ENCODE measurements around the gene RTKN2. TPM values are rescaled to one million over a fixed set of nuclear protein-coding genes. Genes with fewer than 3 reads are reported as not detected.

Gene RTKN2
- total RNA-seq, 1 donor from 2014 or later: 6.7 TPM

GRCh38 chr10:62264702-62265436 lies 3.8 kb downstream of the RTKN2 start:
- DNase-seq (ENCODE audit: low read depth): peak; percentile 82
- H3K36me3 ChIP-seq (ENCODE audit: control insufficient read depth, insufficient read depth, low read length): no peaks in the 10 kb centered on the region
- peak; percentile 58 for TF ChIP-seq CTCF (IDR thresholded peaks at IDR 0.05; ENCODE audit: insufficient read depth, low read length, poor library complexity, severe bottlenecking)
- no peaks in the 10 kb centered on the region for H3K27me3 ChIP-seq (ENCODE audit: control insufficient read depth, insufficient read depth, low read length)
- no peak overlapping the region for H3K4me3 ChIP-seq (ENCODE audit: low read depth, low read length)

- no peak for DNase-seq (ENCODE audit: low read depth)
- H3K27me3 ChIP-seq (ENCODE audit: control insufficient read depth, insufficient read depth, low read length): no peaks in the 10 kb centered on the region
- H3K4me3 ChIP-seq (ENCODE audit: low read depth, low read length): no peak overlapping the region
- no peaks in the 10 kb centered on the region for H3K36me3 ChIP-seq (ENCODE audit: control insufficient read depth, insufficient read depth, low read length)
- no peak for TF ChIP-seq CTCF (IDR thresholded peaks at IDR 0.05; ENCODE audit: insufficient read depth, low read length, poor library complexity, severe bottlenecking)
Measured at GRCh38 chr10:62264126-62264525, 4.5 kb downstream of the RTKN2 start.

- no peak for DNase-seq (ENCODE audit: low read depth)
- Histone ChIP-seq H3K4me3 (ENCODE audit: low read depth, low read length) (no peak overlapping the region), H3K27me3 (ENCODE audit: control insufficient read depth, insufficient read depth, low read length) (no peaks in the 10 kb centered on the region), H3K36me3 (ENCODE audit: control insufficient read depth, insufficient read depth, low read length) (no peaks in the 10 kb centered on the region)
- TF ChIP-seq CTCF (IDR thresholded peaks at IDR 0.05; ENCODE audit: insufficient read depth, low read length, poor library complexity, severe bottlenecking): no peak
Measured at GRCh38 chr10:62261666-62262065, 7.0 kb downstream of the RTKN2 start.

GRCh38 chr10:62259998-62260397 lies 8.6 kb downstream of the RTKN2 start:
- H3K27me3 ChIP-seq (ENCODE audit: control insufficient read depth, insufficient read depth, low read length): no peaks in the 10 kb centered on the region
- TF ChIP-seq CTCF (IDR thresholded peaks at IDR 0.05; ENCODE audit: insufficient read depth, low read length, poor library complexity, severe bottlenecking): no peak
- DNase-seq (ENCODE audit: low read depth): no peak
- no peak overlapping the region for H3K4me3 ChIP-seq (ENCODE audit: low read depth, low read length)
- H3K36me3 ChIP-seq (ENCODE audit: control insufficient read depth, insufficient read depth, low read length): no peaks in the 10 kb centered on the region

GRCh38 chr10:62259456-62259855 lies 9.2 kb downstream of the RTKN2 start:
- H3K4me3 ChIP-seq (ENCODE audit: low read depth, low read length): no peak overlapping the region
- no peaks in the 10 kb centered on the region for H3K36me3 ChIP-seq (ENCODE audit: control insufficient read depth, insufficient read depth, low read length)
- no peaks in the 10 kb centered on the region for H3K27me3 ChIP-seq (ENCODE audit: control insufficient read depth, insufficient read depth, low read length)
- TF ChIP-seq CTCF (IDR thresholded peaks at IDR 0.05; ENCODE audit: insufficient read depth, low read length, poor library complexity, severe bottlenecking): no peak
- DNase-seq (ENCODE audit: low read depth): no peak

- no peak for DNase-seq (ENCODE audit: low read depth)
- no peak for TF ChIP-seq CTCF (IDR thresholded peaks at IDR 0.05; ENCODE audit: insufficient read depth, low read length, poor library complexity, severe bottlenecking)
- Histone ChIP-seq H3K4me3 (ENCODE audit: low read depth, low read length) (no peak overlapping the region), H3K36me3 (ENCODE audit: control insufficient read depth, insufficient read depth, low read length) (no peaks in the 10 kb centered on the region), H3K27me3 (ENCODE audit: control insufficient read depth, insufficient read depth, low read length) (no peaks in the 10 kb centered on the region)
Measured at GRCh38 chr10:62258926-62259325, 9.7 kb downstream of the RTKN2 start.
